GM10248 (cell line): ENCODE data around the gene SHMT1.

ENCODE experiments used
- CTCF ChIA-PET: fragments of 300-600 bp; sonication (Branson Sonifier 250); formaldehyde crosslinking; extraction: SDS; loops from one replicate; lab custom pipeline; 2021; ENCODE audit warnings: antibody characterized with exemption; lab: Yijun Ruan, JAX
- POLR2A ChIA-PET: fragments of 350-650 bp; sonication (Branson Sonifier 250); formaldehyde crosslinking; extraction: SDS; loops from one replicate; lab custom pipeline; 2020; ENCODE audit warnings: antibody characterized with exemption; lab: Yijun Ruan, JAX
- DNase-seq: peaks from one replicate; pipeline ENCODE4 v3.0.0; 2012; ENCODE audit errors: extremely low spot score
- CTCF ChIP-seq: IDR thresholded peaks from 2 replicates; pipeline ENCODE4 v1.5.1; 2012; ENCODE audit warnings: mild to moderate bottlenecking, low read depth; ENCODE audit errors: extremely low read depth, missing control alignments, control extremely low read depth

Gene SHMT1

GRCh38 chr17:18326572-18326971, 36.8 kb downstream of the SHMT1 start:
- no peak for TF ChIP-seq CTCF
- DNase-seq = no peak
- ChIA-PET CTCF (no interaction called here), POLR2A (interaction anchor here (1.6 kb wide), 1 partner anchor 9 kb away, joined by 8 read pairs; no protein-coding TSS in a partner anchor)

- ChIA-PET POLR2A (no interaction called here), CTCF (no interaction called here)
- DNase-seq = peak; percentile 42
- TF ChIP-seq CTCF = no peak
These were observed 37.3 kb downstream of the SHMT1 start for GRCh38 chr17:18326039-18326438.

- POLR2A ChIA-PET = no interaction called here
- no peak for DNase-seq
- no peak for TF ChIP-seq CTCF
- CTCF ChIA-PET = no interaction called here
These were observed 39.0 kb downstream of the SHMT1 start for GRCh38 chr17:18324140-18325050.

- POLR2A ChIA-PET = no interaction called here
- no peak for TF ChIP-seq CTCF
- CTCF ChIA-PET = no interaction called here
- DNase-seq = no peak
These were observed 39.7 kb downstream of the SHMT1 start for GRCh38 chr17:18323507-18324139.

GRCh38 chr17:18323007-18323406, 40.3 kb downstream of the SHMT1 start:
- TF ChIP-seq CTCF = no peak
- ChIA-PET POLR2A (no interaction called here), CTCF (interaction anchor here (0.9 to 1.5 kb wide), 2 partner anchors 10 to 26 kb away, joined by 3 read pairs; no protein-coding TSS in a partner anchor)
- no peak for DNase-seq

GRCh38 chr17:18322522-18322921, 40.8 kb downstream of the SHMT1 start:
- DNase-seq = no peak
- ChIA-PET POLR2A (no interaction called here), CTCF (interaction anchor here (0.9 to 1.5 kb wide), 2 partner anchors 10 to 27 kb away, joined by 3 read pairs; no protein-coding TSS in a partner anchor)
- TF ChIP-seq CTCF = no peak
